SK-N-SH treated with all-trans-retinoic acid at 6 μM for 48 hours (cell line): ENCODE results near the gene TMEFF2.
"Not testable (repeated sequence)": the region's sequence is repeated elsewhere in the genome, so short reads cannot be mapped to it uniquely, and the experiment has no call there.

ENCODE experiments used
- ATAC-seq: fragments of 200-7000 bp; cut with Tn5 transposase; 3 replicates; pipeline ENCODE4 v1.9.1; 2020; ENCODE audit warnings: mild to moderate bottlenecking, moderate library complexity
- ARNTL ChIP-seq: fragments of 450-650 bp; formaldehyde crosslinking; IDR thresholded peaks from 2 replicates; pipeline ENCODE4 v1.5.0; 2020; ENCODE audit warnings: low read depth, mild to moderate bottlenecking, moderate library complexity, borderline replicate concordance
- BACH2 ChIP-seq: fragments of 250-450 bp; sonication (Bioruptor Pico); IDR thresholded peaks from 2 replicates; pipeline ENCODE4 v1.9.0; 2021; ENCODE audit warnings: mild to moderate bottlenecking, borderline replicate concordance
- CSDC2 ChIP-seq: fragments of 250-450 bp; sonication (Bioruptor Pico); IDR thresholded peaks from 2 replicates; pipeline ENCODE4 v1.5.0; 2020; ENCODE audit warnings: mild to moderate bottlenecking, moderate library complexity
- ESRRG ChIP-seq: fragments of 250-450 bp; sonication (Bioruptor Pico); IDR thresholded peaks from 2 replicates; pipeline ENCODE4 v1.6.1; 2021; ENCODE audit warnings: mild to moderate bottlenecking
- GLIS3 ChIP-seq: fragments of 250-450 bp; sonication (Bioruptor Pico); IDR thresholded peaks from 2 replicates; pipeline ENCODE4 v1.5.0; 2020; ENCODE audit warnings: mild to moderate bottlenecking, moderate library complexity
- ISL1 ChIP-seq: fragments of 250-450 bp; sonication (Bioruptor Pico); IDR thresholded peaks from 2 replicates; pipeline ENCODE4 v2.1.2; 2022; ENCODE audit warnings: mild to moderate bottlenecking, moderate library complexity
- OSR1 ChIP-seq: fragments of 250-450 bp; sonication (Bioruptor Pico); IDR thresholded peaks from 2 replicates; pipeline ENCODE4 v1.8.0; 2022; ENCODE audit warnings: moderate library complexity, mild to moderate bottlenecking, inconsistent platforms
- RARB ChIP-seq: fragments of 250-450 bp; sonication (Bioruptor Pico); IDR thresholded peaks from 2 replicates; pipeline ENCODE4 v1.8.0; 2021; ENCODE audit warnings: mild to moderate bottlenecking, moderate library complexity
- SNAI2 ChIP-seq: fragments of 250-450 bp; sonication (Bioruptor Pico); IDR thresholded peaks from 2 replicates; pipeline ENCODE4 v1.5.0; 2020; ENCODE audit warnings: mild to moderate bottlenecking, moderate library complexity
- TCF4 ChIP-seq: fragments of 250-450 bp; sonication (Bioruptor Pico); IDR thresholded peaks from 2 replicates; pipeline ENCODE4 v1.8.0; 2021; ENCODE audit warnings: mild to moderate bottlenecking, moderate library complexity, borderline replicate concordance
- TOX ChIP-seq: fragments of 250-450 bp; sonication (Bioruptor Pico); IDR thresholded peaks from 2 replicates; pipeline ENCODE4 v1.8.0; 2021; ENCODE audit warnings: mild to moderate bottlenecking, moderate library complexity, borderline replicate concordance
- ZC3H10 ChIP-seq: fragments of 250-450 bp; sonication (Bioruptor Pico); IDR thresholded peaks from 2 replicates; pipeline ENCODE4 v1.5.1; 2021; ENCODE audit warnings: mild to moderate bottlenecking, moderate library complexity
- ZFP3 ChIP-seq: fragments of 250-450 bp; sonication (Bioruptor Pico); IDR thresholded peaks from 2 replicates; pipeline ENCODE4 v1.5.0; 2020; ENCODE audit warnings: mild to moderate bottlenecking, moderate library complexity
- ZNF565 ChIP-seq: fragments of 450-650 bp; formaldehyde crosslinking; conservative IDR thresholded peaks from 2 replicates; pipeline ENCODE4 v1.5.0; 2020; ENCODE audit warnings: low read depth, mild to moderate bottlenecking, moderate library complexity
- ZNF70 ChIP-seq: fragments of 450-650 bp; formaldehyde crosslinking; IDR thresholded peaks from 2 replicates; pipeline ENCODE4 v1.5.0; 2020; ENCODE audit warnings: mild to moderate bottlenecking, moderate library complexity
- ZNF8 ChIP-seq: fragments of 450-650 bp; formaldehyde crosslinking; IDR thresholded peaks from 2 replicates; pipeline ENCODE4 v1.5.0; 2020; ENCODE audit warnings: mild to moderate bottlenecking, moderate library complexity
- TF ChIP-seq, protein P1 (sequence below): fragments of 250-450 bp; sonication (Bioruptor Pico); IDR thresholded peaks from 2 replicates; pipeline ENCODE4 v1.8.0; 2020; ENCODE audit warnings: mild to moderate bottlenecking, moderate library complexity, borderline replicate concordance
- TF ChIP-seq, protein P2 (sequence below): fragments of 250-450 bp; sonication (Bioruptor Pico); IDR thresholded peaks from 2 replicates; pipeline ENCODE4 v1.5.1; 2020; ENCODE audit warnings: low read depth, mild to moderate bottlenecking, moderate library complexity
- TF ChIP-seq, protein P3 (sequence below): fragments of 250-450 bp; sonication (Bioruptor Pico); IDR thresholded peaks from 2 replicates; pipeline ENCODE4 v1.8.0; 2021; ENCODE audit warnings: low read depth, mild to moderate bottlenecking, moderate library complexity, borderline replicate concordance
- TF ChIP-seq, protein P4 (sequence below): fragments of 250-450 bp; sonication (Bioruptor Pico); IDR thresholded peaks from 2 replicates; pipeline ENCODE4 v1.5.1; 2021; ENCODE audit warnings: mild to moderate bottlenecking, moderate library complexity
- TF ChIP-seq, protein P5 (sequence below): fragments of 250-450 bp; sonication (Bioruptor Pico); IDR thresholded peaks from 2 replicates; pipeline ENCODE4 v1.5.0; 2020; ENCODE audit warnings: mild to moderate bottlenecking, moderate library complexity

The TMEFF2 gene

DNA sequence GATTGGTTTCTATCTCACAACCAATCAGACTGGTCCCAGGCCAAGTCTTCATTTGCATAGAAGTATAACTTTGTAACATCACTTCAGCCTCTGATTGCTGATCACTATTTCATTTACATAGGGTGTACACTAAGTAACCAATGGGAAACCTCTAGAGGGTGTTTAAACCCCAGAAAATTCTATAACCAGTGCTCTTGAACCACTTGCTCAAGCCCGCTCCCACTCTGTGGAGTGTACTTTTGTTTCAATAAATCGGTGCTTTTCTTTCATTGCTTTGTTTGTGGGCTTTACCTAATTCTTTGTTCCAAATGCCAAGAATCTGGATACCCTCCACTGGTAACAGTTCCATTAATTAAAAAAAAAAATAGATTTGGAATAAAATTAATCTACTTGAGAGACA is 77.0 kb downstream of the TMEFF2 start:
- TF ChIP-seq BACH2 (CRISPR knock-in tag) (no peak), ZFP3 (no peak), ZC3H10 (CRISPR knock-in tag) (no peak)
- no peak for ATAC-seq

DNA sequence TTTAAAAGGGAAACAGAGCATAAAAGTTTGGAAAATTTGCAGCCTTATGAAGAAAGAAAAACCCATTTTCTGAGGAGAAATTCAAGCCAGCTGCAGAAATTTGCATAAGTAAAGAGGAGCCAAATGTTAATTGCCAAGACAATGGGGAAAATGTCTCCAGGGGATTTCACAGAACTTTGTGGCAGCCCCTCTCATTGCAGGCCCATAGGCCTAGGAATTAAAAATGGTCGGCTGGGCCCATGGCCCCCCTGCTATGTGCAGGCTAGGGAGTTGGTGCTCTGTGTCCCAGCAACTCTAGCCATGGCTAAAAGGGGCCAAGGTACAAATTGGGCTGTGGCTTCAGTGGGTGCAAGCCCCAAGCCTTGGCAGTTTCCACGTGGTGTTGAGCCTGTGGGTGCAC is 83.2 kb downstream of the TMEFF2 start:
- not testable (repeated sequence) for ATAC-seq

- ATAC-seq: no peak
- TF ChIP-seq, protein P1, sequence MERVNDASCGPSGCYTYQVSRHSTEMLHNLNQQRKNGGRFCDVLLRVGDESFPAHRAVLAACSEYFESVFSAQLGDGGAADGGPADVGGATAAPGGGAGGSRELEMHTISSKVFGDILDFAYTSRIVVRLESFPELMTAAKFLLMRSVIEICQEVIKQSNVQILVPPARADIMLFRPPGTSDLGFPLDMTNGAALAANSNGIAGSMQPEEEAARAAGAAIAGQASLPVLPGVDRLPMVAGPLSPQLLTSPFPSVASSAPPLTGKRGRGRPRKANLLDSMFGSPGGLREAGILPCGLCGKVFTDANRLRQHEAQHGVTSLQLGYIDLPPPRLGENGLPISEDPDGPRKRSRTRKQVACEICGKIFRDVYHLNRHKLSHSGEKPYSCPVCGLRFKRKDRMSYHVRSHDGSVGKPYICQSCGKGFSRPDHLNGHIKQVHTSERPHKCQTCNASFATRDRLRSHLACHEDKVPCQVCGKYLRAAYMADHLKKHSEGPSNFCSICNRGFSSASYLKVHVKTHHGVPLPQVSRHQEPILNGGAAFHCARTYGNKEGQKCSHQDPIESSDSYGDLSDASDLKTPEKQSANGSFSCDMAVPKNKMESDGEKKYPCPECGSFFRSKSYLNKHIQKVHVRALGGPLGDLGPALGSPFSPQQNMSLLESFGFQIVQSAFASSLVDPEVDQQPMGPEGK (CRISPR knock-in tag): no peak
- TF ChIP-seq RARB (CRISPR knock-in tag): no peak
- no peak for TF ChIP-seq ZNF70 (CRISPR knock-in tag)
- TF ChIP-seq, protein P2, sequence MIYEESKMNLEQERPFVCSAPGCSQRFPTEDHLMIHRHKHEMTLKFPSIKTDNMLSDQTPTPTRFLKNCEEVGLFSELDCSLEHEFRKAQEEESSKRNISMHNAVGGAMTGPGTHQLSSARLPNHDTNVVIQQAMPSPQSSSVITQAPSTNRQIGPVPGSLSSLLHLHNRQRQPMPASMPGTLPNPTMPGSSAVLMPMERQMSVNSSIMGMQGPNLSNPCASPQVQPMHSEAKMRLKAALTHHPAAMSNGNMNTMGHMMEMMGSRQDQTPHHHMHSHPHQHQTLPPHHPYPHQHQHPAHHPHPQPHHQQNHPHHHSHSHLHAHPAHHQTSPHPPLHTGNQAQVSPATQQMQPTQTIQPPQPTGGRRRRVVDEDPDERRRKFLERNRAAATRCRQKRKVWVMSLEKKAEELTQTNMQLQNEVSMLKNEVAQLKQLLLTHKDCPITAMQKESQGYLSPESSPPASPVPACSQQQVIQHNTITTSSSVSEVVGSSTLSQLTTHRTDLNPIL (CRISPR knock-in tag): no peak
- TF ChIP-seq, protein P3, sequence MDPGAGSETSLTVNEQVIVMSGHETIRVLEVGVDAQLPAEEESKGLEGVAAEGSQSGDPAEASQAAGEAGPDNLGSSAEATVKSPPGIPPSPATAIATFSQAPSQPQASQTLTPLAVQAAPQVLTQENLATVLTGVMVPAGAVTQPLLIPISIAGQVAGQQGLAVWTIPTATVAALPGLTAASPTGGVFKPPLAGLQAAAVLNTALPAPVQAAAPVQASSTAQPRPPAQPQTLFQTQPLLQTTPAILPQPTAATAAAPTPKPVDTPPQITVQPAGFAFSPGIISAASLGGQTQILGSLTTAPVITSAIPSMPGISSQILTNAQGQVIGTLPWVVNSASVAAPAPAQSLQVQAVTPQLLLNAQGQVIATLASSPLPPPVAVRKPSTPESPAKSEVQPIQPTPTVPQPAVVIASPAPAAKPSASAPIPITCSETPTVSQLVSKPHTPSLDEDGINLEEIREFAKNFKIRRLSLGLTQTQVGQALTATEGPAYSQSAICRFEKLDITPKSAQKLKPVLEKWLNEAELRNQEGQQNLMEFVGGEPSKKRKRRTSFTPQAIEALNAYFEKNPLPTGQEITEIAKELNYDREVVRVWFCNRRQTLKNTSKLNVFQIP (CRISPR knock-in tag): no peak
- no peak for TF ChIP-seq ISL1 (CRISPR knock-in tag)
- TF ChIP-seq ZNF8 (CRISPR knock-in tag): no peak
- no peak for TF ChIP-seq ZNF565 (CRISPR knock-in tag)
- no peak for TF ChIP-seq ARNTL (CRISPR knock-in tag)
- TF ChIP-seq ESRRG (CRISPR knock-in tag): no peak
- no peak for TF ChIP-seq SNAI2
- no peak for TF ChIP-seq TOX (CRISPR knock-in tag)
- TF ChIP-seq, protein P4, sequence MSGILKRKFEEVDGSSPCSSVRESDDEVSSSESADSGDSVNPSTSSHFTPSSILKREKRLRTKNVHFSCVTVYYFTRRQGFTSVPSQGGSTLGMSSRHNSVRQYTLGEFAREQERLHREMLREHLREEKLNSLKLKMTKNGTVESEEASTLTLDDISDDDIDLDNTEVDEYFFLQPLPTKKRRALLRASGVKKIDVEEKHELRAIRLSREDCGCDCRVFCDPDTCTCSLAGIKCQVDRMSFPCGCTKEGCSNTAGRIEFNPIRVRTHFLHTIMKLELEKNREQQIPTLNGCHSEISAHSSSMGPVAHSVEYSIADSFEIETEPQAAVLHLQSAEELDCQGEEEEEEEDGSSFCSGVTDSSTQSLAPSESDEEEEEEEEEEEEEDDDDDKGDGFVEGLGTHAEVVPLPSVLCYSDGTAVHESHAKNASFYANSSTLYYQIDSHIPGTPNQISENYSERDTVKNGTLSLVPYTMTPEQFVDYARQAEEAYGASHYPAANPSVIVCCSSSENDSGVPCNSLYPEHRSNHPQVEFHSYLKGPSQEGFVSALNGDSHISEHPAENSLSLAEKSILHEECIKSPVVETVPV (CRISPR knock-in tag): no peak
- no peak for TF ChIP-seq CSDC2 (CRISPR knock-in tag)
- TF ChIP-seq, all 23 proteins: peak for 0
Measured at GRCh38 chr2:192099742-192100141, 95.0 kb downstream of the TMEFF2 start.

DNA sequence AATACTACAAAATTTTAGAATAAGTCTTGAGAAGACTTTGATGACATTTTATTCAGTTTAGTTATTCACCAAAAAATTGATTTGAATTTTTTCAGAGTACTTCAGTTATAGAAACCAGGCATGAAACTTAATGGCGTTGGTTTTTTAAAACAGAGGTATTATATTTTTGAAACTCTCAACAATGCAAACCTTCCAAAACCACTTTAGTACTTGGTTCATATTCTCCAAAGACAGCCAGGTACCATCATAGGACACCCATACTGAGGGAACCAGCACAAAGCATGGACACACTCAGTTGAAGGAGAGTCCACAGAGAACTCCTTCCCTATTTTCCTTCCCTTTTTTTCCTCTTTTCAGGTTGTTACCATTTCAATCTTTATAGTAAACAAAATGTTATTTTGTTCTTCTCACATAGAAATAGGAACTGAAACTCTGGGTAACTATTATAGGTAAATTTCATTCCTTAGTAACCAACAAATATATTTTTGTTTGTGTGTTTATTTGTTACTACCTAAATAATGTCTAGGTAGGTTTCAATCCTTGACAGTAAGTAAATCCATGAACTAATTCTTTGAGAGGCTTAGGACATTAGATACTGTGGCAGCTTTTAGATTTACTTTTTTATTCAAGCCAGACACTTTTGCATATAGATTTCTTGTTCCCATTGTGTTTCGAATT is 95.8 kb downstream of the TMEFF2 start:
- no peak for ATAC-seq
- TF ChIP-seq ZFP3: no peak
- no peak for TF ChIP-seq CSDC2 (CRISPR knock-in tag)
- TF ChIP-seq ZC3H10 (CRISPR knock-in tag): no peak
- no peak for TF ChIP-seq ZNF565 (CRISPR knock-in tag)
- no peak for TF ChIP-seq SNAI2
- TF ChIP-seq TCF4 (CRISPR knock-in tag): no peak
- TF ChIP-seq, protein P4 (CRISPR knock-in tag): no peak
- no peak for TF ChIP-seq ESRRG (CRISPR knock-in tag)
- TF ChIP-seq GLIS3: no peak
- TF ChIP-seq OSR1 (CRISPR knock-in tag): no peak
- TF ChIP-seq ZNF70 (CRISPR knock-in tag): no peak
- no peak for TF ChIP-seq TOX (CRISPR knock-in tag)
- TF ChIP-seq RARB (CRISPR knock-in tag): no peak
- TF ChIP-seq, protein P2 (CRISPR knock-in tag): no peak
- TF ChIP-seq, protein P5, sequence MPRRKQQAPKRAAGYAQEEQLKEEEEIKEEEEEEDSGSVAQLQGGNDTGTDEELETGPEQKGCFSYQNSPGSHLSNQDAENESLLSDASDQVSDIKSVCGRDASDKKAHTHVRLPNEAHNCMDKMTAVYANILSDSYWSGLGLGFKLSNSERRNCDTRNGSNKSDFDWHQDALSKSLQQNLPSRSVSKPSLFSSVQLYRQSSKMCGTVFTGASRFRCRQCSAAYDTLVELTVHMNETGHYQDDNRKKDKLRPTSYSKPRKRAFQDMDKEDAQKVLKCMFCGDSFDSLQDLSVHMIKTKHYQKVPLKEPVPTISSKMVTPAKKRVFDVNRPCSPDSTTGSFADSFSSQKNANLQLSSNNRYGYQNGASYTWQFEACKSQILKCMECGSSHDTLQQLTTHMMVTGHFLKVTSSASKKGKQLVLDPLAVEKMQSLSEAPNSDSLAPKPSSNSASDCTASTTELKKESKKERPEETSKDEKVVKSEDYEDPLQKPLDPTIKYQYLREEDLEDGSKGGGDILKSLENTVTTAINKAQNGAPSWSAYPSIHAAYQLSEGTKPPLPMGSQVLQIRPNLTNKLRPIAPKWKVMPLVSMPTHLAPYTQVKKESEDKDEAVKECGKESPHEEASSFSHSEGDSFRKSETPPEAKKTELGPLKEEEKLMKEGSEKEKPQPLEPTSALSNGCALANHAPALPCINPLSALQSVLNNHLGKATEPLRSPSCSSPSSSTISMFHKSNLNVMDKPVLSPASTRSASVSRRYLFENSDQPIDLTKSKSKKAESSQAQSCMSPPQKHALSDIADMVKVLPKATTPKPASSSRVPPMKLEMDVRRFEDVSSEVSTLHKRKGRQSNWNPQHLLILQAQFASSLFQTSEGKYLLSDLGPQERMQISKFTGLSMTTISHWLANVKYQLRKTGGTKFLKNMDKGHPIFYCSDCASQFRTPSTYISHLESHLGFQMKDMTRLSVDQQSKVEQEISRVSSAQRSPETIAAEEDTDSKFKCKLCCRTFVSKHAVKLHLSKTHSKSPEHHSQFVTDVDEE (CRISPR knock-in tag): no peak
